Karpas-422 (cell line): ENCODE data around the gene LRRC74A. TPM values are rescaled to one million over a fixed set of nuclear protein-coding genes. Genes with fewer than 3 reads are reported as not detected.

Source experiments
- DNase-seq: peaks from one replicate; pipeline ENCODE4 v3.0.0-alpha.2; 2015
- H2AFZ ChIP-seq: fragments of 200-600 bp; sonication (generic); 2 replicates; pipeline ENCODE4 v1.6.1; 2014; ENCODE audit warnings: antibody characterized with exemption, low read length, mixed read lengths
- H3K27ac ChIP-seq: fragments of 200-600 bp; sonication (generic); 2 replicates; pipeline ENCODE4 v1.5.1; 2014; ENCODE audit warnings: mild to moderate bottlenecking, low read length, moderate library complexity
- H3K27me3 ChIP-seq: fragments of 200-600 bp; sonication (generic); 2 replicates; pipeline ENCODE4 v1.6.1; 2014; ENCODE audit warnings: low read length, mixed read lengths
- H3K36me3 ChIP-seq: fragments of 200-600 bp; sonication (generic); 2 replicates; pipeline ENCODE4 v1.6.1; 2014; ENCODE audit warnings: low read length, mixed read lengths; ENCODE audit not compliant: insufficient read depth
- H3K4me1 ChIP-seq: fragments of 200-600 bp; sonication (generic); 2 replicates; pipeline ENCODE4 v1.6.1; 2014; ENCODE audit warnings: mild to moderate bottlenecking, low read length, mixed read lengths
- H3K4me2 ChIP-seq: fragments of 200-600 bp; sonication (generic); 2 replicates; pipeline ENCODE4 v1.6.1; 2014; ENCODE audit warnings: low read length, low read depth, mild to moderate bottlenecking; ENCODE audit not compliant: poor library complexity, severe bottlenecking
- H3K4me3 ChIP-seq: fragments of 200-600 bp; sonication (generic); 2 replicates; pipeline ENCODE4 v1.5.1; 2014; ENCODE audit warnings: mild to moderate bottlenecking, antibody characterized with exemption, low read length, mixed read lengths
- H3K79me2 ChIP-seq: fragments of 200-600 bp; sonication (generic); 2 replicates; pipeline ENCODE4 v1.6.1; 2014; ENCODE audit warnings: mild to moderate bottlenecking, low read length, mixed read lengths
- H3K9ac ChIP-seq: fragments of 200-600 bp; sonication (generic); 2 replicates; pipeline ENCODE4 v1.6.0; 2014; ENCODE audit warnings: low read length
- H3K9me2 ChIP-seq: fragments of 200-600 bp; sonication (generic), shearing (Covaris generic); replicated peaks from 2 replicates; pipeline ENCODE4 v1.6.0; 2014; ENCODE audit warnings: mild to moderate bottlenecking, low read length, moderate library complexity; ENCODE audit not compliant: insufficient read depth
- H3K9me3 ChIP-seq: fragments of 300-700, 200-600 bp; sonication (generic); 2 replicates; pipeline ENCODE4 v1.6.1; 2014; ENCODE audit warnings: low read length, mixed read lengths
- H4K20me1 ChIP-seq: fragments of 200-600 bp; sonication (generic); 2 replicates; pipeline ENCODE4 v1.6.1; 2014; ENCODE audit warnings: mild to moderate bottlenecking, antibody characterized with exemption, low read length, low read depth; ENCODE audit not compliant: insufficient read depth
- total RNA-seq: library from RNA; depleted of rRNA; stranded (reverse); fragments of >200 nt; shearing (Covaris generic); gene quantifications from 2 replicates; pipeline ENCODE4 v1.2.3, GENCODE V29; 2014; ENCODE audit warnings: low replicate concordance

Gene LRRC74A
- total RNA-seq, 1 experiment from 2014 or later = not detected

GRCh38 chr14:76829013-76829365, 2.8 kb downstream of the LRRC74A start:
- H4K20me1 ChIP-seq = no peaks in the 10 kb centered on the region
- no peaks in the 10 kb centered on the region for H3K9me3 ChIP-seq
- no peaks in the 10 kb centered on the region for H3K79me2 ChIP-seq
- no peak overlapping the region for H3K9ac ChIP-seq
- H3K9me2 ChIP-seq = no peaks in the 10 kb centered on the region
- no peak overlapping the region for H2AFZ ChIP-seq
- no peaks in the 10 kb centered on the region for H3K4me1 ChIP-seq
- no peaks in the 10 kb centered on the region for H3K27me3 ChIP-seq
- H3K4me3 ChIP-seq = no peak overlapping the region
- H3K27ac ChIP-seq = no peak overlapping the region
- no peak overlapping the region for H3K4me2 ChIP-seq
- DNase-seq = no peak
- no peaks in the 10 kb centered on the region for H3K36me3 ChIP-seq

GRCh38 chr14:76829650-76830421, 3.6 kb downstream of the LRRC74A start:
- no peak overlapping the region for H3K27ac ChIP-seq
- H3K9me3 ChIP-seq = no peaks in the 10 kb centered on the region
- DNase-seq = no peak
- H3K9ac ChIP-seq = no peak overlapping the region
- no peaks in the 10 kb centered on the region for H3K27me3 ChIP-seq
- H4K20me1 ChIP-seq = no peaks in the 10 kb centered on the region
- H3K79me2 ChIP-seq = no peaks in the 10 kb centered on the region
- no peak overlapping the region for H2AFZ ChIP-seq
- no peaks in the 10 kb centered on the region for H3K4me1 ChIP-seq
- H3K36me3 ChIP-seq = no peaks in the 10 kb centered on the region
- no peak overlapping the region for H3K4me3 ChIP-seq
- H3K4me2 ChIP-seq = no peak overlapping the region
- no peaks in the 10 kb centered on the region for H3K9me2 ChIP-seq

- Histone ChIP-seq H3K4me3 (no peak overlapping the region), H3K79me2 (no peaks in the 10 kb centered on the region), H3K4me2 (no peak overlapping the region), H3K9me3 (no peaks in the 10 kb centered on the region), H3K27ac (no peak overlapping the region), H3K27me3 (no peaks in the 10 kb centered on the region), H2AFZ (no peak overlapping the region), H3K4me1 (no peaks in the 10 kb centered on the region), H3K9me2 (no peaks in the 10 kb centered on the region), H3K36me3 (no peaks in the 10 kb centered on the region), H4K20me1 (no peaks in the 10 kb centered on the region), H3K9ac (no peak overlapping the region)
- no peak for DNase-seq
Measured at GRCh38 chr14:76830556-76830955, 4.3 kb downstream of the LRRC74A start.

- no peak for DNase-seq
- Histone ChIP-seq H3K9me2 (no peaks in the 10 kb centered on the region), H2AFZ (no peak overlapping the region), H3K36me3 (no peaks in the 10 kb centered on the region), H3K79me2 (no peaks in the 10 kb centered on the region), H4K20me1 (no peaks in the 10 kb centered on the region), H3K9me3 (no peaks in the 10 kb centered on the region), H3K27ac (no peak overlapping the region), H3K4me2 (no peak overlapping the region), H3K4me3 (no peak overlapping the region), H3K9ac (no peak overlapping the region), H3K4me1 (no peaks in the 10 kb centered on the region), H3K27me3 (no peaks in the 10 kb centered on the region)
Measured at GRCh38 chr14:76832503-76832988, 6.3 kb downstream of the LRRC74A start.

- Histone ChIP-seq H2AFZ (no peak overlapping the region), H3K9ac (no peak overlapping the region), H3K36me3 (no peaks in the 10 kb centered on the region), H3K4me2 (no peak overlapping the region), H3K4me3 (no peak overlapping the region), H3K9me3 (no peaks in the 10 kb centered on the region), H3K9me2 (no peaks in the 10 kb centered on the region), H3K79me2 (no peaks in the 10 kb centered on the region), H3K27ac (no peak overlapping the region), H3K27me3 (no peaks in the 10 kb centered on the region), H4K20me1 (no peaks in the 10 kb centered on the region), H3K4me1 (no peaks in the 10 kb centered on the region)
- no peak for DNase-seq
Measured at GRCh38 chr14:76833011-76833410, 6.8 kb downstream of the LRRC74A start.

- H4K20me1 ChIP-seq = no peaks in the 10 kb centered on the region
- H3K4me3 ChIP-seq = no peak overlapping the region
- H2AFZ ChIP-seq = no peak overlapping the region
- H3K79me2 ChIP-seq = no peaks in the 10 kb centered on the region
- H3K27ac ChIP-seq = no peak overlapping the region
- H3K9me2 ChIP-seq = no peaks in the 10 kb centered on the region
- no peak overlapping the region for H3K4me2 ChIP-seq
- H3K9me3 ChIP-seq = no peaks in the 10 kb centered on the region
- no peaks in the 10 kb centered on the region for H3K36me3 ChIP-seq
- H3K27me3 ChIP-seq = no peaks in the 10 kb centered on the region
- H3K9ac ChIP-seq = no peak overlapping the region
- no peaks in the 10 kb centered on the region for H3K4me1 ChIP-seq
- DNase-seq = no peak
Measured at GRCh38 chr14:76834241-76834661, 8.0 kb downstream of the LRRC74A start.

- Histone ChIP-seq H3K9ac (no peak overlapping the region), H3K4me3 (no peak overlapping the region), H3K79me2 (no peaks in the 10 kb centered on the region), H4K20me1 (no peaks in the 10 kb centered on the region), H3K4me2 (no peak overlapping the region), H3K9me3 (no peaks in the 10 kb centered on the region), H2AFZ (no peak overlapping the region), H3K9me2 (no peaks in the 10 kb centered on the region), H3K4me1 (no peaks in the 10 kb centered on the region), H3K36me3 (no peaks in the 10 kb centered on the region), H3K27me3 (no peaks in the 10 kb centered on the region), H3K27ac (no peak overlapping the region)
- DNase-seq = no peak
Measured at GRCh38 chr14:76836029-76836630, 9.9 kb downstream of the LRRC74A start.

- no peak overlapping the region for H3K4me3 ChIP-seq
- H3K79me2 ChIP-seq = no peaks in the 10 kb centered on the region
- H2AFZ ChIP-seq = no peak overlapping the region
- DNase-seq = no peak
- no peaks in the 10 kb centered on the region for H3K9me3 ChIP-seq
- no peaks in the 10 kb centered on the region for H3K4me1 ChIP-seq
- no peak overlapping the region for H3K27ac ChIP-seq
- no peaks in the 10 kb centered on the region for H4K20me1 ChIP-seq
- H3K9me2 ChIP-seq = no peaks in the 10 kb centered on the region
- H3K9ac ChIP-seq = no peak overlapping the region
- H3K27me3 ChIP-seq = no peaks in the 10 kb centered on the region
- no peak overlapping the region for H3K4me2 ChIP-seq
- H3K36me3 ChIP-seq = no peaks in the 10 kb centered on the region
Measured at GRCh38 chr14:76837524-76837923, 11.3 kb downstream of the LRRC74A start.
